HEK293 (cell line): ENCODE data around the gene SH2B2.

Experiments used
- CTCF ChIA-PET: fragments of 350-600 bp; formaldehyde crosslinking; extraction: SDS; loops from one replicate; lab custom pipeline; 2021; ENCODE audit warnings: antibody characterized with exemption; lab: Yijun Ruan, JAX
- POLR2A ChIA-PET: fragments of 300-600 bp; formaldehyde crosslinking; extraction: SDS; loops from one replicate; lab custom pipeline; 2020; ENCODE audit warnings: antibody characterized with exemption, inconsistent platforms; lab: Yijun Ruan, JAX
- H3K27ac ChIP-seq: fragments of 200-500 bp; sonication (Bioruptor generic); 2 replicates; pipeline ENCODE4 v1.5.1; 2014; ENCODE audit warnings: low read depth, low read length, control low read depth, inconsistent platforms; ENCODE audit errors: extremely low read depth
- H3K36me3 ChIP-seq, 2 experiments: fragments of 200-500 bp in 1 of 2; sonication (Bioruptor generic) in 1 of 2; 1 replicate in 1 of 2; 2 replicates in 1 of 2; pipeline ENCODE4 v1.5.1; 2014 to 2017; ENCODE audit warnings: inconsistent platforms in 2 of 2, low read length in 2 of 2; ENCODE audit not compliant: control insufficient read depth in 2 of 2, insufficient read depth in 1 of 2
- H3K4me1 ChIP-seq: fragments of 200-500 bp; sonication (Bioruptor generic); 2 replicates; pipeline ENCODE4 v1.5.1; 2014; ENCODE audit warnings: mild to moderate bottlenecking, low read length, inconsistent platforms; ENCODE audit not compliant: control insufficient read depth, insufficient read depth
- H3K4me3 ChIP-seq: 2 replicates; pipeline ENCODE4 v1.5.1; 2011; ENCODE audit warnings: low read depth, mild to moderate bottlenecking, control low read depth, low read length, moderate library complexity
- H3K9me3 ChIP-seq: fragments of 200-500 bp; sonication (Bioruptor generic); 2 replicates; pipeline ENCODE4 v1.5.1; 2014; ENCODE audit warnings: low read depth, low read length, inconsistent platforms; ENCODE audit not compliant: control insufficient read depth, insufficient read depth
- CTCF ChIP-seq: fragments of 450-650 bp; formaldehyde crosslinking; IDR thresholded peaks from 2 replicates; pipeline ENCODE4 v1.5.1; 2016; ENCODE audit warnings: missing biosample characterization, missing genetic modification characterization
- EGR2 ChIP-seq: fragments of 450-650 bp; formaldehyde crosslinking; IDR thresholded peaks from 2 replicates; pipeline ENCODE4 v1.5.1; 2016; ENCODE audit warnings: low read depth, missing biosample characterization, missing genetic modification characterization
- FEZF1 ChIP-seq: fragments of 450-650 bp; formaldehyde crosslinking; IDR thresholded peaks from 2 replicates; pipeline ENCODE4 v1.5.1; 2016; ENCODE audit warnings: missing biosample characterization, missing genetic modification characterization
- GFI1B ChIP-seq: fragments of 450-650 bp; formaldehyde crosslinking; IDR thresholded peaks from 2 replicates; pipeline ENCODE4 v1.5.1; 2016; ENCODE audit warnings: missing biosample characterization, missing genetic modification characterization
- GLIS1 ChIP-seq: fragments of 450-650 bp; formaldehyde crosslinking; IDR thresholded peaks from 2 replicates; pipeline ENCODE4 v1.5.1; 2016; ENCODE audit warnings: missing biosample characterization, missing genetic modification characterization
- GLIS2 ChIP-seq: fragments of 450-650 bp; formaldehyde crosslinking; IDR thresholded peaks from 2 replicates; pipeline ENCODE4 v1.5.1; 2016; ENCODE audit warnings: missing biosample characterization, missing genetic modification characterization
- IKZF3 ChIP-seq: fragments of 450-650 bp; IDR thresholded peaks from 2 replicates; pipeline ENCODE4 v1.5.0; 2018; ENCODE audit warnings: missing biosample characterization, mild to moderate bottlenecking, missing genetic modification characterization, moderate library complexity
- MEIS1 ChIP-seq: sonication (generic); formaldehyde crosslinking; IDR thresholded peaks from 2 replicates; pipeline ENCODE4 v1.8.1; 2022; ENCODE audit warnings: missing genetic modification reagents, mild to moderate bottlenecking, borderline replicate concordance
- SETDB1 ChIP-seq: IDR thresholded peaks from one replicate; pipeline ENCODE4 v1.6.1; 2017; ENCODE audit warnings: mild to moderate bottlenecking, low read length, moderate library complexity, mixed read lengths; ENCODE audit not compliant: insufficient read length
- ZFHX2 ChIP-seq: fragments of 450-650 bp; formaldehyde crosslinking; conservative IDR thresholded peaks from 2 replicates; pipeline ENCODE4 v1.5.1; 2016; ENCODE audit warnings: missing biosample characterization, missing genetic modification characterization
- ZIC2 ChIP-seq: fragments of 450-650 bp; formaldehyde crosslinking; IDR thresholded peaks from 2 replicates; pipeline ENCODE4 v1.5.1; 2016; ENCODE audit warnings: missing biosample characterization, missing genetic modification characterization
- ZNF140 ChIP-seq: fragments of 450-650 bp; formaldehyde crosslinking; IDR thresholded peaks from 2 replicates; pipeline ENCODE4 v1.5.1; 2016; ENCODE audit warnings: missing biosample characterization, missing genetic modification characterization
- ZNF157 ChIP-seq: fragments of 450-650 bp; formaldehyde crosslinking; IDR thresholded peaks from 2 replicates; pipeline ENCODE4 v1.5.1; 2016; ENCODE audit warnings: missing biosample characterization, missing genetic modification characterization
- ZNF221 ChIP-seq: fragments of 450-650 bp; formaldehyde crosslinking; IDR thresholded peaks from 2 replicates; pipeline ENCODE4 v1.5.1; 2017; ENCODE audit warnings: missing biosample characterization, missing genetic modification characterization, borderline replicate concordance
- ZNF311 ChIP-seq: fragments of 450-650 bp; formaldehyde crosslinking; IDR thresholded peaks from 2 replicates; pipeline ENCODE4 v1.5.1; 2017; ENCODE audit warnings: missing biosample characterization, missing genetic modification characterization, borderline replicate concordance
- ZNF391 ChIP-seq: fragments of 450-650 bp; formaldehyde crosslinking; IDR thresholded peaks from 2 replicates; pipeline ENCODE4 v1.5.1; 2016; ENCODE audit warnings: low read depth, missing biosample characterization, missing genetic modification characterization, borderline replicate concordance
- ZNF530 ChIP-seq: fragments of 450-650 bp; formaldehyde crosslinking; IDR thresholded peaks from 2 replicates; pipeline ENCODE4 v1.5.1; 2016; ENCODE audit warnings: low read depth, missing biosample characterization, missing genetic modification characterization
- ZNF624 ChIP-seq: fragments of 450-650 bp; formaldehyde crosslinking; IDR thresholded peaks from 2 replicates; pipeline ENCODE4 v1.5.1; 2017; ENCODE audit warnings: missing biosample characterization, missing genetic modification characterization
- ZNF654 ChIP-seq: fragments of 450-650 bp; formaldehyde crosslinking; IDR thresholded peaks from 2 replicates; pipeline ENCODE4 v1.5.1; 2016; ENCODE audit warnings: low read depth, missing biosample characterization, missing genetic modification characterization
- ZNF692 ChIP-seq: fragments of 450-650 bp; formaldehyde crosslinking; IDR thresholded peaks from 2 replicates; pipeline ENCODE4 v1.5.1; 2016; ENCODE audit warnings: missing biosample characterization, missing genetic modification characterization
- ZNF785 ChIP-seq: fragments of 450-650 bp; formaldehyde crosslinking; IDR thresholded peaks from 2 replicates; pipeline ENCODE4 v1.5.1; 2016; ENCODE audit warnings: missing biosample characterization, missing genetic modification characterization
- ZNF792 ChIP-seq: fragments of 450-650 bp; formaldehyde crosslinking; IDR thresholded peaks from 2 replicates; pipeline ENCODE4 v1.5.1; 2016; ENCODE audit warnings: missing biosample characterization, missing genetic modification characterization
- TF ChIP-seq, protein P1 (sequence below): fragments of 450-650 bp; formaldehyde crosslinking; IDR thresholded peaks from 2 replicates; pipeline ENCODE4 v1.5.1; 2016; ENCODE audit warnings: missing biosample characterization, missing genetic modification characterization
- TF ChIP-seq, protein P2 (sequence below): fragments of 450-650 bp; formaldehyde crosslinking; IDR thresholded peaks from 2 replicates; pipeline ENCODE4 v1.5.1; 2016; ENCODE audit warnings: missing biosample characterization, missing genetic modification characterization, low read depth

The SH2B2 gene

DNA sequence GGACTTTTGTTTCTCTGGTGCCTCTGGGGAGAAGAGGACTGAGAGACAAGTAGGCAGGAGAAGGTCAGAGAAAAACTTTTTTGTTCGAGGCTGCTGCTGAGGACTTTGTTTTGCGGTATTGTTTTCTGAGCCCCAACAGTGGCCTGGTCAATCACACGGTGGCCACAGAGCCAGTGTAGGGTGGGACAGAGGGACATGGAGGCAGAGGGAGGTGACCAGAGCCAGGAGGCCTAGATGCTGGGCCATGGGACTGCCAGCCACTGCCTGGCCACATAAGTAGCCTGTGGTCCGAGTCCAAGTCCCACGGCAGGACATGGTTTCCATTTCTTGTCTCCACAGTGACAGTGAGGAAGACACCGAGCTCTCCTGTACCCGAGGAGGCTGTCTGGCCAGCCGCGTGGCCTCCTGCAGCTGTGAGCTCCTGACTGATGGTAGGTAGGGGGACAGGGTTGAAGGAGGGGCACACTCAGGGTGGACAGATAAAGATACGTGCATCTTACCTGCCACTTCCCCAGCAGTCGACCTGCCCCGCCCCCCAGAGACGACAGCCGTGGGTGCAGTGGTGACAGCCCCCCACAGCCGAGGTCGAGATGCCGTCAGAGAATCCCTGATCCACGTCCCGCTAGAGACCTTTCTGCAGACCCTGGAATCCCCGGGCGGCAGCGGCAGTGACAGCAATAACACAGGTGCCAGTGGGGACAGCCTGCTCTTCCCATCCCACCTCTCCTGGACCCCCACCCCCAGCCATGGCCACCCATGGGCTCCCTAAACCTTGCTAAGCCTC lies 27.5 kb downstream of the SH2B2 start:
- POLR2A ChIA-PET, result no interaction called here
- CTCF ChIA-PET, result no interaction called here
- Histone ChIP-seq H3K4me1 (no peaks in the 10 kb centered on the region), H3K4me3 (no peak overlapping the region), H3K36me3 (no peaks in the 10 kb centered on the region; a peak in 1 of 3 replicates), H3K27ac (no peak overlapping the region), H3K9me3 (no peaks in the 10 kb centered on the region)
- TF ChIP-seq ZNF157 (tag by site-specific recombination) (no peak), ZNF792 (no peak), ZNF785 (tag by site-specific recombination) (no peak), FEZF1 (no peak), MEIS1 (CRISPR knock-in tag) (no peak)

DNA sequence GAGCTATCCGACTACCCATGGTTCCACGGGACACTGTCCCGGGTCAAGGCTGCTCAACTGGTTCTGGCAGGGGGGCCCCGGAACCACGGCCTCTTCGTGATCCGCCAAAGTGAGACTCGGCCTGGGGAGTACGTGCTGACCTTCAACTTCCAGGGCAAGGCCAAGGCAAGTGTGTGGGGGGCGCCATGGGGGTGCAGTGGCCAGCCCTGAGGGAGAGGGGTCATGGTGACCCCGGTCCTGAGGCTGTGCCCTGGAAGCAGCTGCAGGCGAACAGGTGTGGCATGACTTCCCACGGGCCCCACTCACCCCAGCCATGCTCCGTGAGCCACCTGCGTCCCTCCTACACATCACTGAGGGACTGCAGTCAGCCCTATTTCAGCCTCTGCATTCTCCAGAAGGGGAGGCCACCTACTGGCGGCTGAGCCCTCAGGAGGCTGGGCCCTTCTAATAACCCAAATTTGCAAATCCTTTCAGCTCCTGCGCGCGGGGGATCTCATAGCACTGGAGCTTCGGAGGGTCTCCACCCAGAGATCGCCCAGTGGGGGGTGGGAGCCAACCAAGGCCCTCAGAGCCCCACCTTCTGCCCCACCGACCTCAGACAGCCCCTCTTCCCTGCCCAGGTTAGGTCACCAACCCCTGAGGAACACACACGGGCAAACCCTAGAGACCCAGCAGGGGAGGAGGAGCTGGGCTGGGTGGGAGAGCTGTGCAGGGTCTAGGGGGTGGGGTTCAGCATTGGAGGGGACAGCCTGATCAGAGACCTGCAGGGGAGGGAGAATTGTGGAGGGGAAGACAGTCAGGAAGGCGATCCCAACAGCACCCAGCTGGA lies 30.8 kb downstream of the SH2B2 start:
- POLR2A ChIA-PET, result no interaction called here
- peak; percentile 43; the same call in 1 of the 2 replicates for TF ChIP-seq GLIS2 (tag by site-specific recombination)
- TF ChIP-seq IKZF3 (tag by site-specific recombination), result no peak
- peak; percentile 21; the same call in 1 of the 2 replicates for TF ChIP-seq GLIS1 (tag by site-specific recombination)
- TF ChIP-seq ZFHX2, result peak; percentile 64
- TF ChIP-seq EGR2 (tag by site-specific recombination), result peak; percentile 68
- TF ChIP-seq ZNF654 (tag by site-specific recombination), result no peak
- TF ChIP-seq ZIC2 (tag by site-specific recombination), result peak; percentile 15; the same call in 1 of the 2 replicates
- CTCF ChIA-PET, result interaction anchor here (0.9 kb wide), 1 partner anchor 17 kb away, joined by 3 read pairs; no protein-coding TSS in a partner anchor
- no peak overlapping the region for H3K27ac ChIP-seq
- H3K4me1 ChIP-seq, result no peaks in the 10 kb centered on the region
- H3K36me3 ChIP-seq, result no peaks in the 10 kb centered on the region; a peak in 1 of 3 replicates
- H3K4me3 ChIP-seq, result no peak overlapping the region
- no peaks in the 10 kb centered on the region for H3K9me3 ChIP-seq

GRCh38 chr7:102318482-102318971 lies 31.9 kb downstream of the SH2B2 start:
- H3K27ac ChIP-seq, result no peak overlapping the region
- POLR2A ChIA-PET, result no interaction called here
- no peaks in the 10 kb centered on the region; a peak in 1 of 3 replicates for H3K36me3 ChIP-seq
- no peak overlapping the region for H3K4me3 ChIP-seq
- H3K4me1 ChIP-seq, result no peaks in the 10 kb centered on the region
- CTCF ChIA-PET, result no interaction called here
- no peaks in the 10 kb centered on the region for H3K9me3 ChIP-seq
- TF ChIP-seq, protein P1, sequence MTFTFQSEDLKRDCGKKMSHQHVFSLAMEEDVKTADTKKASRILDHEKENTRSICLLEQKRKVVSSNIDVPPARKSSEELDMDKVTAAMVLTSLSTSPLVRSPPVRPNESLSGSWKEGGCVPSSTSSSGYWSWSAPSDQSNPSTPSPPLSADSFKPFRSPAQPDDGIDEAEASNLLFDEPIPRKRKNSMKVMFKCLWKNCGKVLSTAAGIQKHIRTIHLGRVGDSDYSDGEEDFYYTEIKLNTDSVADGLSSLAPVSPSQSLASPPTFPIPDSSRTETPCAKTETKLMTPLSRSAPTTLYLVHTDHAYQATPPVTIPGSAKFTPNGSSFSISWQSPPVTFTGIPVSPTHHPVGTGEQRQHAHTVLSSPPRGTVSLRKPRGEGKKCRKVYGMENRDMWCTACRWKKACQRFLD, result no peak
- TF ChIP-seq ZNF140 (tag by site-specific recombination), result no peak
- TF ChIP-seq, protein P2, sequence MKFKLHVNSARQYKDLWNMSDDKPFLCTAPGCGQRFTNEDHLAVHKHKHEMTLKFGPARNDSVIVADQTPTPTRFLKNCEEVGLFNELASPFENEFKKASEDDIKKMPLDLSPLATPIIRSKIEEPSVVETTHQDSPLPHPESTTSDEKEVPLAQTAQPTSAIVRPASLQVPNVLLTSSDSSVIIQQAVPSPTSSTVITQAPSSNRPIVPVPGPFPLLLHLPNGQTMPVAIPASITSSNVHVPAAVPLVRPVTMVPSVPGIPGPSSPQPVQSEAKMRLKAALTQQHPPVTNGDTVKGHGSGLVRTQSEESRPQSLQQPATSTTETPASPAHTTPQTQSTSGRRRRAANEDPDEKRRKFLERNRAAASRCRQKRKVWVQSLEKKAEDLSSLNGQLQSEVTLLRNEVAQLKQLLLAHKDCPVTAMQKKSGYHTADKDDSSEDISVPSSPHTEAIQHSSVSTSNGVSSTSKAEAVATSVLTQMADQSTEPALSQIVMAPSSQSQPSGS (tag by site-specific recombination), result no peak
- no peak for TF ChIP-seq ZNF624
- TF ChIP-seq ZFHX2, result 0 out of 2 replicates have a peak, but pooled peaks have one; percentile 9
- no peak for TF ChIP-seq ZNF391 (tag by site-specific recombination)
- TF ChIP-seq ZIC2 (tag by site-specific recombination), result peak; percentile 35
- no peak for TF ChIP-seq ZNF221
- 0 out of 2 replicates have a peak, but pooled peaks have one; percentile 29 for TF ChIP-seq CTCF (tag by site-specific recombination)
- no peak for TF ChIP-seq ZNF692 (tag by site-specific recombination)
- no peak for TF ChIP-seq GFI1B (tag by site-specific recombination)
- peak; percentile 90 for TF ChIP-seq GLIS1 (tag by site-specific recombination)
- TF ChIP-seq ZNF311 (tag by site-specific recombination), result no peak
- no peak for TF ChIP-seq ZNF530 (tag by site-specific recombination)
- no peak for TF ChIP-seq SETDB1
